ENCODE measurements around the gene PSG7. TPM values are rescaled to one million over a fixed set of nuclear protein-coding genes. Genes with fewer than 3 reads are reported as not detected.
"Not testable (repeated sequence)": the region's sequence is repeated elsewhere in the genome, so short reads cannot be mapped to it uniquely, and the experiment has no call there.

PSG7 gene
- polyA plus RNA-seq, 1 of the 3 experiments (the other 2 are of a cell fraction), result 0.05 TPM

- H3K36me3 ChIP-seq (replicated peaks in 1 of 2; ENCODE audit: control insufficient read depth in 1 of 2, insufficient read depth in 2 of 2, low read length in 1 of 2); DNase-seq; H3K4me2 ChIP-seq; H3K4me3 ChIP-seq (ENCODE audit: low read depth in 2 of 2, low read length in 1 of 2); H2AFZ ChIP-seq (ENCODE audit: low read depth); H3K79me2 ChIP-seq (ENCODE audit: insufficient read depth); POLR2A ChIA-PET; CTCF ChIA-PET; H4K20me1 ChIP-seq (ENCODE audit: insufficient read depth); H3K9me3 ChIP-seq; H3K9me2 ChIP-seq; H3K27ac ChIP-seq (ENCODE audit: low read depth in 2 of 2, low read length in 1 of 2); H3K27me3 ChIP-seq (ENCODE audit: insufficient read depth); H3K9ac ChIP-seq: not testable (repeated sequence)
- peaks cover 0 to 22% of the 10 kb centered on the region in 2 experiments; a peak in 2 of 4 replicates for H3K4me1 ChIP-seq (ENCODE audit: control insufficient read depth in 1 of 2, insufficient read depth in 2 of 2, low read depth in 1 of 2, low read length in 1 of 2)
- peaks cover 26% of the 10 kb centered on the region for H3F3A ChIP-seq (replicated peaks; ENCODE audit: insufficient read depth)
- 20% methylated on average over 1 of the region's 1 CpG for WGBS (ENCODE audit: low lambda C conversion rate)
- TF ChIP-seq SMC3 (IDR thresholded peaks at IDR 0.05; ENCODE audit: low read depth, low read length) (peak; percentile 22; the same call in 1 of the 2 replicates), RAD21 (IDR thresholded peaks at IDR 0.05; ENCODE audit: low read length) (peak; percentile 36; the same call in 1 of the 2 replicates)
- TF ChIP-seq, protein P1, sequence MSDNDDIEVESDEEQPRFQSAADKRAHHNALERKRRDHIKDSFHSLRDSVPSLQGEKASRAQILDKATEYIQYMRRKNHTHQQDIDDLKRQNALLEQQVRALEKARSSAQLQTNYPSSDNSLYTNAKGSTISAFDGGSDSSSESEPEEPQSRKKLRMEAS (IDR thresholded peaks at IDR 0.05; ENCODE audit: low read depth), result 0 out of 2 replicates have a peak, but pooled peaks have one; percentile 24
- TF ChIP-seq, protein P2, sequence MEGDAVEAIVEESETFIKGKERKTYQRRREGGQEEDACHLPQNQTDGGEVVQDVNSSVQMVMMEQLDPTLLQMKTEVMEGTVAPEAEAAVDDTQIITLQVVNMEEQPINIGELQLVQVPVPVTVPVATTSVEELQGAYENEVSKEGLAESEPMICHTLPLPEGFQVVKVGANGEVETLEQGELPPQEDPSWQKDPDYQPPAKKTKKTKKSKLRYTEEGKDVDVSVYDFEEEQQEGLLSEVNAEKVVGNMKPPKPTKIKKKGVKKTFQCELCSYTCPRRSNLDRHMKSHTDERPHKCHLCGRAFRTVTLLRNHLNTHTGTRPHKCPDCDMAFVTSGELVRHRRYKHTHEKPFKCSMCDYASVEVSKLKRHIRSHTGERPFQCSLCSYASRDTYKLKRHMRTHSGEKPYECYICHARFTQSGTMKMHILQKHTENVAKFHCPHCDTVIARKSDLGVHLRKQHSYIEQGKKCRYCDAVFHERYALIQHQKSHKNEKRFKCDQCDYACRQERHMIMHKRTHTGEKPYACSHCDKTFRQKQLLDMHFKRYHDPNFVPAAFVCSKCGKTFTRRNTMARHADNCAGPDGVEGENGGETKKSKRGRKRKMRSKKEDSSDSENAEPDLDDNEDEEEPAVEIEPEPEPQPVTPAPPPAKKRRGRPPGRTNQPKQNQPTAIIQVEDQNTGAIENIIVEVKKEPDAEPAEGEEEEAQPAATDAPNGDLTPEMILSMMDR (IDR thresholded peaks at IDR 0.05), result peak; percentile 63
Observed at GRCh38 chr19:42930214-42930613, 6.8 kb downstream of the PSG7 start.

DNA sequence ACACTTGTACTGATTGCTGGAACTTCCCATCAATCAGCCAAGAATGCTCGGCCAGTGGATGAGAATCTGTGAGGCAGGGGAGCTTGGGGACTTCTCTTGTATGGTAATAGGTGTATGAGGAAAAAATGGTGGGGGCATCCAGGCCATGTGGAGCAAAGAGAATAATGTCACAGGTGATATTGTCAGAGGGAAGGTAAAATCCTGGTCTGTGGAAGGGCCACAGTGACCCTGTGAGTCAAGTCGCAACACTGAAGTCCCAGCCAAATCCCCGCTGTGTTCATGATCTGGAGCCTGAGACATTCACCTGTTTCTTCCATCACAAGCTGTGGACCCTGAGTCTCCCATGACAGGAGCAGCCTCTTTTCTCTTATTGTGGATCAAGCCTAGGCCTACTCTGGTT lies 8.1 kb downstream of the PSG7 start:
- ChIA-PET POLR2A (no interaction called here), CTCF (no interaction called here)
- Histone ChIP-seq H3K9me2 (no peaks in the 10 kb centered on the region), H3K9ac (no peak overlapping the region), H3F3A (replicated peaks; ENCODE audit: insufficient read depth) (peaks cover 22% of the 10 kb centered on the region), H3K27ac (ENCODE audit: low read depth in 2 of 2, low read length in 1 of 2) (no peak overlapping the region), H2AFZ (ENCODE audit: low read depth) (no peak overlapping the region), H3K79me2 (ENCODE audit: insufficient read depth) (no peaks in the 10 kb centered on the region), H3K4me3 (ENCODE audit: low read depth in 2 of 2, low read length in 1 of 2) (no peak overlapping the region), H4K20me1 (ENCODE audit: insufficient read depth) (no peaks in the 10 kb centered on the region), H3K4me1 (ENCODE audit: control insufficient read depth in 1 of 2, insufficient read depth in 2 of 2, low read depth in 1 of 2, low read length in 1 of 2) (peaks cover 0 to 15% of the 10 kb centered on the region in 2 experiments; a peak in 2 of 4 replicates), H3K9me3 (no peaks in the 10 kb centered on the region), H3K4me2 (no peak overlapping the region), H3K27me3 (ENCODE audit: insufficient read depth) (no peaks in the 10 kb centered on the region), H3K36me3 (replicated peaks in 1 of 2; ENCODE audit: control insufficient read depth in 1 of 2, insufficient read depth in 2 of 2, low read length in 1 of 2) (no peaks in the 10 kb centered on the region)
- WGBS (ENCODE audit: low lambda C conversion rate), result 89% methylated on average over 3 of the region's 3 CpGs
- TF ChIP-seq TCF12 (IDR thresholded peaks at IDR 0.05), result no peak
- TF ChIP-seq SMC3 (IDR thresholded peaks at IDR 0.05; ENCODE audit: low read depth, low read length), result no peak
- no peak for TF ChIP-seq CHD2 (IDR thresholded peaks at IDR 0.05; ENCODE audit: low read length, partially characterized antibody)
- TF ChIP-seq RFX5 (IDR thresholded peaks at IDR 0.05; ENCODE audit: low read length), result no peak
- DNase-seq, result no peak

- no peak overlapping the region for H3K4me3 ChIP-seq (ENCODE audit: low read depth in 2 of 2, low read length in 1 of 2)
- no peaks in the 10 kb centered on the region for H3K9me3 ChIP-seq
- ChIA-PET POLR2A (no interaction called here), CTCF (no interaction called here)
- H3K4me2 ChIP-seq, result no peak overlapping the region
- no peak overlapping the region for H2AFZ ChIP-seq (ENCODE audit: low read depth)
- no peaks in the 10 kb centered on the region for H3K27me3 ChIP-seq (ENCODE audit: insufficient read depth)
- no peak overlapping the region for H3K9ac ChIP-seq
- no peaks in the 10 kb centered on the region for H3K36me3 ChIP-seq (replicated peaks in 1 of 2; ENCODE audit: control insufficient read depth in 1 of 2, insufficient read depth in 2 of 2, low read length in 1 of 2)
- H3K9me2 ChIP-seq, result no peaks in the 10 kb centered on the region
- WGBS (ENCODE audit: low lambda C conversion rate), result 0% methylated on average over 1 of the region's 2 CpGs
- DNase-seq, result no peak
- peaks cover 0 to 4% of the 10 kb centered on the region in 2 experiments; a peak in 1 of 4 replicates for H3K4me1 ChIP-seq (ENCODE audit: control insufficient read depth in 1 of 2, insufficient read depth in 2 of 2, low read depth in 1 of 2, low read length in 1 of 2)
- H4K20me1 ChIP-seq (ENCODE audit: insufficient read depth), result no peaks in the 10 kb centered on the region
- no peak overlapping the region for H3K27ac ChIP-seq (ENCODE audit: low read depth in 2 of 2, low read length in 1 of 2)
- H3K79me2 ChIP-seq (ENCODE audit: insufficient read depth), result no peaks in the 10 kb centered on the region
- H3F3A ChIP-seq (replicated peaks; ENCODE audit: insufficient read depth), result peaks cover 7% of the 10 kb centered on the region
- TF ChIP-seq JUND (IDR thresholded peaks at IDR 0.05) (no peak), FOXM1 (IDR thresholded peaks at IDR 0.05; ENCODE audit: low read depth) (no peak), RCOR1 (IDR thresholded peaks at IDR 0.05; ENCODE audit: low read length) (no peak), EP300 (IDR thresholded peaks at IDR 0.05; ENCODE audit: borderline replicate concordance in 1 of 2, low read depth in 1 of 2, low read length in 1 of 2) (no peak), YY1 (IDR thresholded peaks at IDR 0.05; ENCODE audit: low read depth) (no peak), USF2 (IDR thresholded peaks at IDR 0.05; ENCODE audit: borderline replicate concordance, low read depth, low read length) (no peak), SMC3 (IDR thresholded peaks at IDR 0.05; ENCODE audit: low read depth, low read length) (no peak), RFX5 (IDR thresholded peaks at IDR 0.05; ENCODE audit: low read length) (no peak), SIN3A (IDR thresholded peaks at IDR 0.05; ENCODE audit: borderline replicate concordance, low read depth, low read length) (no peak), GATA2 (CRISPR knock-in tag; IDR thresholded peaks at IDR 0.05) (no peak), MXI1 (IDR thresholded peaks at IDR 0.05; ENCODE audit: low read depth, low read length) (no peak)
- TF ChIP-seq, protein P2 (IDR thresholded peaks at IDR 0.05), result no peak
- TF ChIP-seq, protein P3, sequence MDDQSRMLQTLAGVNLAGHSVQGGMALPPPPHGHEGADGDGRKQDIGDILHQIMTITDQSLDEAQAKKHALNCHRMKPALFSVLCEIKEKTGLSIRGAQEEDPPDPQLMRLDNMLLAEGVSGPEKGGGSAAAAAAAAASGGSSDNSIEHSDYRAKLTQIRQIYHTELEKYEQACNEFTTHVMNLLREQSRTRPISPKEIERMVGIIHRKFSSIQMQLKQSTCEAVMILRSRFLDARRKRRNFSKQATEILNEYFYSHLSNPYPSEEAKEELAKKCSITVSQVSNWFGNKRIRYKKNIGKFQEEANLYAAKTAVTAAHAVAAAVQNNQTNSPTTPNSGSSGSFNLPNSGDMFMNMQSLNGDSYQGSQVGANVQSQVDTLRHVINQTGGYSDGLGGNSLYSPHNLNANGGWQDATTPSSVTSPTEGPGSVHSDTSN (IDR thresholded peaks at IDR 0.05), result no peak
Observed at GRCh38 chr19:42926781-42927180, 10.2 kb downstream of the PSG7 start.

Data from SK-N-SH (cell line).